Measurements from ENCODE around the gene FGR. TPM values are rescaled to one million over a fixed set of nuclear protein-coding genes. Genes with fewer than 3 reads are reported as not detected.
"Not testable (repeated sequence)": the region's sequence is repeated elsewhere in the genome, so short reads cannot be mapped to it uniquely, and the experiment has no call there.

Gene FGR
- total RNA-seq, 1 donor from 2014 or later, result not detected

- H3K27ac ChIP-seq (ENCODE audit: low read depth, low read length); H3K27ac Mint-ChIP-seq (ENCODE audit: unreplicated experiment); H2AFZ ChIP-seq (ENCODE audit: low read depth, low read length); H3K27me3 ChIP-seq (ENCODE audit: insufficient read depth, low read length); H3K27me3 Mint-ChIP-seq (ENCODE audit: low read depth, unreplicated experiment); H3K79me2 ChIP-seq (ENCODE audit: insufficient read depth, low read length); H4K20me1 ChIP-seq (ENCODE audit: insufficient read depth, low read length); FAIRE-seq; H3K9ac ChIP-seq (ENCODE audit: low read length); H3K4me3 Mint-ChIP-seq (ENCODE audit: unreplicated experiment); H3K36me3 ChIP-seq (ENCODE audit: insufficient read depth, low read length); H3K9me3 ChIP-seq (ENCODE audit: insufficient read depth, low read depth, low read length); DNase-seq (ENCODE audit: low read depth); H3K4me2 ChIP-seq (ENCODE audit: low read length); H3K4me1 Mint-ChIP-seq (ENCODE audit: low read depth, unreplicated experiment); H3K4me1 ChIP-seq (ENCODE audit: insufficient read depth, low read length); H3K4me3 ChIP-seq (ENCODE audit: insufficient read depth, low read depth, low read length): not testable (repeated sequence)
- Mint-ChIP-seq H3K9me3 (ENCODE audit: unreplicated experiment) (peaks cover 32% of the 10 kb centered on the region), H3K36me3 (ENCODE audit: low read depth, unreplicated experiment) (peaks cover 15% of the 10 kb centered on the region)
These were observed 45.3 kb upstream of the FGR start for GRCh38 chr1:27680225-27680791.

GRCh38 chr1:27678747-27679146 lies 43.8 kb upstream of the FGR start:
- FAIRE-seq (no peak), DNase-seq (ENCODE audit: low read depth) (no peak)
- Mint-ChIP-seq H3K27me3 (ENCODE audit: low read depth, unreplicated experiment) (peaks cover 3% of the 10 kb centered on the region), H3K4me3 (ENCODE audit: unreplicated experiment) (no peak overlapping the region), H3K9me3 (ENCODE audit: unreplicated experiment) (peaks cover 30% of the 10 kb centered on the region), H3K27ac (ENCODE audit: unreplicated experiment) (no peak overlapping the region), H3K4me1 (ENCODE audit: low read depth, unreplicated experiment) (no peaks in the 10 kb centered on the region), H3K36me3 (ENCODE audit: low read depth, unreplicated experiment) (peaks cover 12% of the 10 kb centered on the region)
- Histone ChIP-seq H3K9ac (ENCODE audit: low read length) (no peak overlapping the region), H3K4me3 (ENCODE audit: insufficient read depth, low read depth, low read length) (no peak overlapping the region), H3K4me2 (ENCODE audit: low read length) (no peak overlapping the region), H3K36me3 (ENCODE audit: insufficient read depth, low read length) (no peaks in the 10 kb centered on the region), H3K4me1 (ENCODE audit: insufficient read depth, low read length) (no peaks in the 10 kb centered on the region), H4K20me1 (ENCODE audit: insufficient read depth, low read length) (no peaks in the 10 kb centered on the region), H3K27ac (ENCODE audit: low read depth, low read length) (no peak overlapping the region), H2AFZ (ENCODE audit: low read depth, low read length) (no peak overlapping the region), H3K27me3 (ENCODE audit: insufficient read depth, low read length) (peaks cover 4% of the 10 kb centered on the region), H3K9me3 (ENCODE audit: insufficient read depth, low read depth, low read length) (peaks cover 6% of the 10 kb centered on the region), H3K79me2 (ENCODE audit: insufficient read depth, low read length) (no peaks in the 10 kb centered on the region)
- TF ChIP-seq EZH2 (IDR thresholded peaks at IDR 0.05; ENCODE audit: insufficient read depth, low read length), result no peak
- TF ChIP-seq CTCF (IDR thresholded peaks at IDR 0.05; ENCODE audit: insufficient read depth, low read depth, low read length), result no peak

GRCh38 chr1:27676410-27676809 lies 41.4 kb upstream of the FGR start:
- H3K27me3 ChIP-seq (ENCODE audit: insufficient read depth, low read length), result no peaks in the 10 kb centered on the region
- no peaks in the 10 kb centered on the region for H3K79me2 ChIP-seq (ENCODE audit: insufficient read depth, low read length)
- peaks cover 5% of the 10 kb centered on the region for H3K4me1 Mint-ChIP-seq (ENCODE audit: low read depth, unreplicated experiment)
- H3K4me1 ChIP-seq (ENCODE audit: insufficient read depth, low read length), result peaks cover 13% of the 10 kb centered on the region
- H3K9ac ChIP-seq (ENCODE audit: low read length), result no peak overlapping the region
- no peak overlapping the region for H3K4me3 Mint-ChIP-seq (ENCODE audit: unreplicated experiment)
- no peak overlapping the region for H2AFZ ChIP-seq (ENCODE audit: low read depth, low read length)
- no peak overlapping the region for H3K4me3 ChIP-seq (ENCODE audit: insufficient read depth, low read depth, low read length)
- TF ChIP-seq CTCF (IDR thresholded peaks at IDR 0.05; ENCODE audit: insufficient read depth, low read depth, low read length) (no peak), EZH2 (IDR thresholded peaks at IDR 0.05; ENCODE audit: insufficient read depth, low read length) (no peak)
- FAIRE-seq, result no peak
- peaks cover 13% of the 10 kb centered on the region for H3K36me3 Mint-ChIP-seq (ENCODE audit: low read depth, unreplicated experiment)
- H3K9me3 ChIP-seq (ENCODE audit: insufficient read depth, low read depth, low read length), result peaks cover 6% of the 10 kb centered on the region
- peak overlapping the region; percentile 66 for H3K27ac Mint-ChIP-seq (ENCODE audit: unreplicated experiment)
- no peak for DNase-seq (ENCODE audit: low read depth)
- H3K9me3 Mint-ChIP-seq (ENCODE audit: unreplicated experiment), result peaks cover 19% of the 10 kb centered on the region
- H3K27ac ChIP-seq (ENCODE audit: low read depth, low read length), result no peak overlapping the region
- H3K36me3 ChIP-seq (ENCODE audit: insufficient read depth, low read length), result no peaks in the 10 kb centered on the region
- no peaks in the 10 kb centered on the region for H3K27me3 Mint-ChIP-seq (ENCODE audit: low read depth, unreplicated experiment)
- no peaks in the 10 kb centered on the region for H4K20me1 ChIP-seq (ENCODE audit: insufficient read depth, low read length)
- H3K4me2 ChIP-seq (ENCODE audit: low read length), result no peak overlapping the region

Measured in astrocyte (in vitro differentiated cells and primary cell).